ENCODE data around the gene NHLH1. TPM values are rescaled to one million over a fixed set of nuclear protein-coding genes. Genes with fewer than 3 reads are reported as not detected.
A peak's percentile ranks its signal among the peaks of the same experiment; 100 is the strongest.
"Not testable (repeated sequence)": the region's sequence is repeated elsewhere in the genome, so short reads cannot be mapped to it uniquely, and the experiment has no call there.

Gene NHLH1
- total and polyA plus RNA-seq, 4 donors: 0.13 to 0.24 TPM; not detected in 2

DNA sequence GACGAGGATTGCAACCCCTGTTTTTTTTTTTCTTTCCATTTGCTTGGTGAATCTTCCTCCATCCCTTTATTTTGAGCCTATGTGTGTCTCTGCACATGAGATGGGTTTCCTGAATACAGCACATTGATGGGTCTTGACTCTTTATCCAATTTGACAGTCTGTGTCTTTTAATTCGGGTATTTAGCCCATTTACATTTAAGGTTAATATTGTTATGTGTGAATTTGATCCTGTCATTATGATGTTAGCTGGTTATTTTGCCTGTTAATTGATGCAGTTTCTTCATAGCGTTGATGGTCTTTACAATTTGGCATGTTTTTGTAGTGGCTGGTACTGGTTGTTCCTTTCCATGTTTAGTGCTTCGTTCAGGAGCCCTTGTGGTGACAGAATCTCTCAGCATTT is 21.5 kb downstream of the NHLH1 start:
- H3K27me3 ChIP-seq (ENCODE audit: control insufficient read depth in 1 of 2, insufficient read depth in 2 of 2, low read length in 1 of 2); H3K4me3 ChIP-seq (ENCODE audit: low read length in 2 of 2); H3K4me1 ChIP-seq (ENCODE audit: control insufficient read depth in 1 of 2, insufficient read depth in 2 of 2, low read length in 2 of 2); DNase-seq; ATAC-seq (ENCODE audit: low FRiP score); H3K36me3 ChIP-seq (ENCODE audit: control insufficient read depth in 1 of 2, insufficient read depth in 2 of 2, low read length in 1 of 2); H3K27ac ChIP-seq (ENCODE audit: low read depth in 1 of 2, low read length in 2 of 2); intact Hi-C loops (cut with DNase I); H3K9me3 ChIP-seq (ENCODE audit: control insufficient read depth, low read length): not testable (repeated sequence)
- WGBS, 2 donors: 59 to 68% methylated on average over 2 to 4 of the region's 4 CpGs

GRCh38 chr1:160394673-160395072 is 27.8 kb downstream of the NHLH1 start:
- 90 to 95% methylated on average over 8 of the region's 8 CpGs for WGBS, 2 donors
- ATAC-seq (ENCODE audit: low FRiP score): no peak
- intact Hi-C loops (cut with DNase I): no loop called here

DNA sequence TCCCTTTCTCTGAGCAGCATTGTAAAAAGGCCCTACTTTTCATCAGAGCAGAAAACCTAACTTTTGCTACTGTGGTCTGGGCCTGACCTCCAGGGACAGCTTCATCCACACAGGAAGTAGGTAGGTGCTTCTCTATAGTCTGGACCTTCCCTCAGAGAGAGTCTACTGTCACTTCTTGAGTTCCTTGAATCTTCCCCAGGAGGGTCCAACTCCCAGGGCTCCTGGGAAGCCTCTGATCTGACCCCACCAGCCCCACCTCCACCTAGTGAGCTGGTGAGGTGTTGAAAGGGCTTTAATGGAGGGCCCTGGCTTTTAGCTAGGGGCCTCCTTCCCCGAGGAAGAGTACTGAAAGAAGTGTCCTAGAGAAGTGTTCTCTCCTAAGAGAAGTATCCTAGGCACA is 30.8 kb downstream of the NHLH1 start:
- H3K9me3 ChIP-seq (ENCODE audit: control insufficient read depth, low read length): no peaks in the 10 kb centered on the region
- H3K4me1 ChIP-seq (ENCODE audit: control insufficient read depth in 1 of 2, insufficient read depth in 2 of 2, low read length in 2 of 2): no peaks in the 10 kb centered on the region
- DNase-seq (no peak), ATAC-seq (ENCODE audit: low FRiP score) (no peak)
- intact Hi-C loops (cut with DNase I): no loop called here
- no peaks in the 10 kb centered on the region for H3K36me3 ChIP-seq (ENCODE audit: control insufficient read depth in 1 of 2, insufficient read depth in 2 of 2, low read length in 1 of 2)
- 55 to 78% methylated on average over 1 of the region's 1 CpG for WGBS, 2 donors
- no peak overlapping the region for H3K4me3 ChIP-seq (ENCODE audit: low read length in 2 of 2)
- H3K27me3 ChIP-seq (ENCODE audit: control insufficient read depth in 1 of 2, insufficient read depth in 2 of 2, low read length in 1 of 2): peaks cover 0 to 2% of the 10 kb centered on the region in 2 donors
- no peak overlapping the region for H3K27ac ChIP-seq (ENCODE audit: low read depth in 1 of 2, low read length in 2 of 2)

More at GRCh38 chr1:160394673-160395072, 27.8 kb downstream of the NHLH1 start:
- no peak overlapping the region for H3K4me3 ChIP-seq (ENCODE audit: low read length in 2 of 2)
- no peak for DNase-seq
- no peaks in the 10 kb centered on the region for H3K36me3 ChIP-seq (ENCODE audit: control insufficient read depth in 1 of 2, insufficient read depth in 2 of 2, low read length in 1 of 2)
- H3K27ac ChIP-seq (ENCODE audit: low read depth in 1 of 2, low read length in 2 of 2): no peak overlapping the region
- H3K27me3 ChIP-seq (ENCODE audit: control insufficient read depth in 1 of 2, insufficient read depth in 2 of 2, low read length in 1 of 2): no peaks in the 10 kb centered on the region
- H3K9me3 ChIP-seq (ENCODE audit: control insufficient read depth, low read length): peaks cover 2% of the 10 kb centered on the region
- H3K4me1 ChIP-seq (ENCODE audit: control insufficient read depth in 1 of 2, insufficient read depth in 2 of 2, low read length in 2 of 2): no peaks in the 10 kb centered on the region

GRCh38 chr1:160398823-160399222 is 32.0 kb downstream of the NHLH1 start:
- 78 to 84% methylated on average over 4 of the region's 4 CpGs for WGBS, 2 donors
- H3K4me3 ChIP-seq (ENCODE audit: low read length in 2 of 2): no peak overlapping the region
- ATAC-seq (ENCODE audit: low FRiP score) (no peak), DNase-seq (no peak)
- intact Hi-C loops (cut with DNase I): no loop called here
- no peak overlapping the region for H3K27ac ChIP-seq (ENCODE audit: low read depth in 1 of 2, low read length in 2 of 2)
- no peaks in the 10 kb centered on the region for H3K36me3 ChIP-seq (ENCODE audit: control insufficient read depth in 1 of 2, insufficient read depth in 2 of 2, low read length in 1 of 2)
- peaks cover 0 to 2% of the 10 kb centered on the region in 2 donors for H3K27me3 ChIP-seq (ENCODE audit: control insufficient read depth in 1 of 2, insufficient read depth in 2 of 2, low read length in 1 of 2)
- H3K9me3 ChIP-seq (ENCODE audit: control insufficient read depth, low read length): no peaks in the 10 kb centered on the region
- no peaks in the 10 kb centered on the region for H3K4me1 ChIP-seq (ENCODE audit: control insufficient read depth in 1 of 2, insufficient read depth in 2 of 2, low read length in 2 of 2)

DNA sequence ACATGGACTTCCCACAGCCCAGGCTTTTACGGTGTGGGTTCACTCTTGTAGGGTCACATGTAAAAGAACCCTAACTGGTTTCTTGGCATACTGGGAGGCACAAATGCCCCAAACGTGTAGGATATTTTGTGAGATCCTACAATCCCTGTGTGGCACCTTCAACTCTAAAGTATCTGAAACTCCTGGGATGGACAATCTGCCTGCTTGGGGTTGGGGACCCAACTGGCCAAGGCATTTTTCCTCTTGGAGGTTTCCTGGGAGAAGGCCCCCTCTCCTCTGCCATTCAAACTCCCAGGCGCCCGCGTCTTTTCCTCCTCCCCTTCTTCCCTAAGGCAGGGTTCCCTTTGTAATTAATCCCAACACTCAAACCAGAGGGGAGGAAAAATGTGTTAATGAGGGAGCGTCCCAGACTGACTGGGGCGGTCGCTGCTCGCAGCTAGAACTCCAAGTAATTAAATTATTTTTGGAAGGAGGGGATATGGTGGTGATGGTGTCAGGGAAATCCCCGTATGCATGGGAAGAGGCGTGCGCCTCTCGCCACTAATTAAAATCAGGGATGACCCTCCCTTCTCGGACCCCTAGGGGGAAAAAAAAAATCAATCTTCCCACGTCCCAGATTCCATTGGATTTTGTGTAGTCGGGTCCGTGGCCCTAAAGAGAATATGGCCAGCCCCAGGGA is 32.8 kb downstream of the NHLH1 start:
- DNase-seq: no peak
- Histone ChIP-seq H3K27me3 (ENCODE audit: control insufficient read depth in 1 of 2, insufficient read depth in 2 of 2, low read length in 1 of 2) (peaks cover 0 to 2% of the 10 kb centered on the region in 2 donors), H3K4me1 (ENCODE audit: control insufficient read depth in 1 of 2, insufficient read depth in 2 of 2, low read length in 2 of 2) (no peaks in the 10 kb centered on the region), H3K36me3 (ENCODE audit: control insufficient read depth in 1 of 2, insufficient read depth in 2 of 2, low read length in 1 of 2) (no peaks in the 10 kb centered on the region), H3K27ac (ENCODE audit: low read depth in 1 of 2, low read length in 2 of 2) (no peak overlapping the region), H3K4me3 (ENCODE audit: low read length in 2 of 2) (peak overlapping the region in 1 of 2 donors; percentile 15), H3K9me3 (ENCODE audit: control insufficient read depth, low read length) (no peaks in the 10 kb centered on the region)
- intact Hi-C loops (cut with DNase I): no loop called here
- 36% methylated on average over 17 of the region's 17 CpGs for WGBS, 2 donors
- no peak for ATAC-seq (ENCODE audit: low FRiP score)

DNA sequence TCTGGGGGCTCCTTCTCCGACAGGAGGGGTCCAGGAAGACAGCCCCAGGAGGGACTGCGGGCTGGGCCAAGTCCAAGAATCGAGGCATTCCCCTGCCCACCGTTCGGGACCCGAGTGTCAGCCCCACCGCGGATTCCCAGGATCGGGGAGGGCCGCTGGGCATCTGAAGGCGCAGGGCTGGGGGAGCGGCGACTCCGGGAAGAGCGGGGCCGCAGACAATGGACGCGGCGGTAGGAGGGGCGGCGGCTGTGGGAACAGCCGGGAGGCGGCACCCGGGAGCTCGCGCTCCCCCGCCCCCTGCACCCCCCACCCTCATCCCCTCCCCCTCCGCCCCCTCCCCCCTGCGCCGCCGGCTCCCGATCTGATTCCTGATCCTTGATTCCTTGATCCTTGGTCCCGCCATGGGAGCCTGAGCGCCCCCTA is 33.4 kb downstream of the NHLH1 start, which contains the start of gene VANGL2:
Gene VANGL2, plus strand, starts transcription at position 342 of the 423 bp plus-strand sequence. CDS start 15,274 bp downstream, outside the sequence.
- H3K4me1 ChIP-seq (ENCODE audit: control insufficient read depth in 1 of 2, insufficient read depth in 2 of 2, low read length in 2 of 2): no peaks in the 10 kb centered on the region
- H3K36me3 ChIP-seq (ENCODE audit: control insufficient read depth in 1 of 2, insufficient read depth in 2 of 2, low read length in 1 of 2): no peaks in the 10 kb centered on the region
- H3K27me3 ChIP-seq (ENCODE audit: control insufficient read depth in 1 of 2, insufficient read depth in 2 of 2, low read length in 1 of 2): peaks cover 0 to 2% of the 10 kb centered on the region in 2 donors
- 1 to 2% methylated on average over 14 to 33 of the region's 34 CpGs for WGBS, 2 donors
- no peak within 1 kb of the TSS for H3K27ac ChIP-seq (ENCODE audit: low read depth in 1 of 2, low read length in 2 of 2)
- intact Hi-C loops (cut with DNase I): no loop called here
- peak; percentile 72 to 86 for DNase-seq
- peak within 1 kb of the TSS; percentile 15 to 16 for H3K4me3 ChIP-seq (ENCODE audit: low read length in 2 of 2)
- no peaks in the 10 kb centered on the region for H3K9me3 ChIP-seq (ENCODE audit: control insufficient read depth, low read length)
- ATAC-seq (ENCODE audit: low FRiP score): peak; percentile 90

DNA sequence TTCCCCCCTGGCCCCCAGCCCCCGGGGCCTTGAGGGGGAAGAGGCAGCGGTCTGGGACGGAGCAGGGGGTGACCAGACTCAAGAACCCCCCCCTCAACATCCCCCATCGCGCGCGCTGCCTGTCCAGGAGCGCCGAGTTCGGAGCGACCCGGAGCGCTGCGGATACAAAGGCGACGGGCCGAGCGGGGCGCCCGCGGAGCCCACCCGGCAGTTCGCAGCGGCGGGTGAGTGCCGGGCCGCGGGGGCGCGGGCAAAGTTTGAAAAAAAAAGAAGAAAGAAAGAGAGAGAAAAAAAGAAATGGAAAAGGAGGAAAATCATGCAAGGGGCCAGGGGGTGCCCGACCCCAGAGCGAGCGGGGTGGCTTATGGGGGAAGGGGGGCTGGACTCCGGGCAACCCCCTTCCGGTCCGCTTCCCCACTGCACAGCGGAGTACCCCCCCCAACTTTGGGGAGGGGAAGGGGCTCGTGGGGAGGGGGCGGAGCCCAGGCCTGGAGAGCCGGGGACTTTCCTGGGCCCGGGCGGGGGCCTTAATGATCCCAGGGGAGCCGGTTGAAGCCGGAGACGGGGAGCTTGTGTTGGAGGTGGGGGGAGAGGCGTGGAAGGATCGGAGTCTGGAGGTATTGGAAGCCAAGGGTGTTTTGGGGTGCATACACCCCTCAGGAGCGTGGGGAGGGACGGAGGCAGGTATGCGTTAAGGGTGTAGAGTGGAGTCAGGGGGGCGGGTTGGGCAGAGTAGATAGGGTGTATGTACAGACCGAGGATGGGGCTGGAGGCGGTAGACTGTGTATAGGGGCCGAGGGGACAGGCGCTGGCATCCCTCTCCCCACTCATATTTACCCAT is 34.0 kb downstream of the NHLH1 start:
- no peak for DNase-seq
- Histone ChIP-seq H3K36me3 (ENCODE audit: control insufficient read depth in 1 of 2, insufficient read depth in 2 of 2, low read length in 1 of 2) (no peaks in the 10 kb centered on the region), H3K27ac (ENCODE audit: low read depth in 1 of 2, low read length in 2 of 2) (no peak overlapping the region), H3K4me1 (ENCODE audit: control insufficient read depth in 1 of 2, insufficient read depth in 2 of 2, low read length in 2 of 2) (no peaks in the 10 kb centered on the region), H3K9me3 (ENCODE audit: control insufficient read depth, low read length) (no peaks in the 10 kb centered on the region), H3K4me3 (ENCODE audit: low read length in 2 of 2) (peak overlapping the region; percentile 15 to 16), H3K27me3 (ENCODE audit: control insufficient read depth in 1 of 2, insufficient read depth in 2 of 2, low read length in 1 of 2) (peaks cover 0 to 2% of the 10 kb centered on the region in 2 donors)
- intact Hi-C loops (cut with DNase I): no loop called here
- peak; percentile 37 for ATAC-seq (ENCODE audit: low FRiP score)
- WGBS, 2 donors: 1 to 2% methylated on average over 45 to 55 of the region's 55 CpGs

- ATAC-seq (ENCODE audit: low FRiP score): no peak
- Histone ChIP-seq H3K4me3 (ENCODE audit: low read length in 2 of 2) (no peak overlapping the region), H3K27ac (ENCODE audit: low read depth in 1 of 2, low read length in 2 of 2) (no peak overlapping the region), H3K4me1 (ENCODE audit: control insufficient read depth in 1 of 2, insufficient read depth in 2 of 2, low read length in 2 of 2) (no peaks in the 10 kb centered on the region), H3K27me3 (ENCODE audit: control insufficient read depth in 1 of 2, insufficient read depth in 2 of 2, low read length in 1 of 2) (peaks cover 0 to 2% of the 10 kb centered on the region in 2 donors), H3K36me3 (ENCODE audit: control insufficient read depth in 1 of 2, insufficient read depth in 2 of 2, low read length in 1 of 2) (no peaks in the 10 kb centered on the region), H3K9me3 (ENCODE audit: control insufficient read depth, low read length) (no peaks in the 10 kb centered on the region)
- WGBS, 2 donors: 28 to 39% methylated on average over 7 of the region's 7 CpGs
- no peak for DNase-seq
- intact Hi-C loops (cut with DNase I): no loop called here
Measured at GRCh38 chr1:160401487-160401805, 34.6 kb downstream of the NHLH1 start.
